ENCODE data around the gene DCDC2C.

Gene DCDC2C

GRCh38 chr2:3706892-3707291 lies 3.5 kb downstream of the DCDC2C start:
- no peaks in the 10 kb centered on the region for H3K36me3 ChIP-seq (ENCODE audit: insufficient read depth)
- no peaks in the 10 kb centered on the region for H3K4me1 ChIP-seq (ENCODE audit: low read depth, poor library complexity, severe bottlenecking)
- no peaks in the 10 kb centered on the region for H3K79me2 ChIP-seq (ENCODE audit: insufficient read depth, low read depth)
- no peaks in the 10 kb centered on the region for H4K20me1 ChIP-seq (ENCODE audit: insufficient read depth)
- no peak overlapping the region for H3K9ac ChIP-seq
- TF ChIP-seq CTCF (conservative IDR thresholded peaks at IDR 0.05; ENCODE audit: low read depth, low read length), result no peak
- no peak overlapping the region for H3K27ac ChIP-seq
- H3K27me3 ChIP-seq (ENCODE audit: insufficient read depth, low read depth), result no peaks in the 10 kb centered on the region
- no peak overlapping the region for H3K4me3 ChIP-seq (IDR thresholded peaks at IDR 0.05; ENCODE audit: insufficient read depth, low read depth, low read length)
- no peak overlapping the region for H2AFZ ChIP-seq (ENCODE audit: low read depth)
- H3K4me2 ChIP-seq, result no peak overlapping the region

- Histone ChIP-seq H2AFZ (ENCODE audit: low read depth) (no peak overlapping the region), H4K20me1 (ENCODE audit: insufficient read depth) (no peaks in the 10 kb centered on the region), H3K27me3 (ENCODE audit: insufficient read depth, low read depth) (no peaks in the 10 kb centered on the region), H3K4me1 (ENCODE audit: low read depth, poor library complexity, severe bottlenecking) (no peaks in the 10 kb centered on the region), H3K9ac (no peak overlapping the region), H3K4me2 (no peak overlapping the region), H3K79me2 (ENCODE audit: insufficient read depth, low read depth) (no peaks in the 10 kb centered on the region), H3K36me3 (ENCODE audit: insufficient read depth) (no peaks in the 10 kb centered on the region), H3K4me3 (IDR thresholded peaks at IDR 0.05; ENCODE audit: insufficient read depth, low read depth, low read length) (no peak overlapping the region), H3K27ac (no peak overlapping the region)
- no peak for TF ChIP-seq CTCF (conservative IDR thresholded peaks at IDR 0.05; ENCODE audit: low read depth, low read length)
These were observed 5.2 kb downstream of the DCDC2C start for GRCh38 chr2:3708576-3708975.

GRCh38 chr2:3709225-3709624 lies 5.8 kb downstream of the DCDC2C start:
- no peak overlapping the region for H2AFZ ChIP-seq (ENCODE audit: low read depth)
- no peak overlapping the region for H3K27ac ChIP-seq
- no peak overlapping the region for H3K4me3 ChIP-seq (IDR thresholded peaks at IDR 0.05; ENCODE audit: insufficient read depth, low read depth, low read length)
- H4K20me1 ChIP-seq (ENCODE audit: insufficient read depth), result no peaks in the 10 kb centered on the region
- H3K36me3 ChIP-seq (ENCODE audit: insufficient read depth), result no peaks in the 10 kb centered on the region
- H3K4me2 ChIP-seq, result no peak overlapping the region
- H3K79me2 ChIP-seq (ENCODE audit: insufficient read depth, low read depth), result no peaks in the 10 kb centered on the region
- H3K4me1 ChIP-seq (ENCODE audit: low read depth, poor library complexity, severe bottlenecking), result no peaks in the 10 kb centered on the region
- no peak overlapping the region for H3K9ac ChIP-seq
- no peak for TF ChIP-seq CTCF (conservative IDR thresholded peaks at IDR 0.05; ENCODE audit: low read depth, low read length)
- H3K27me3 ChIP-seq (ENCODE audit: insufficient read depth, low read depth), result no peaks in the 10 kb centered on the region

GRCh38 chr2:3712424-3712823 lies 9.0 kb downstream of the DCDC2C start:
- no peaks in the 10 kb centered on the region for H3K79me2 ChIP-seq (ENCODE audit: insufficient read depth, low read depth)

More at GRCh38 chr2:3712424-3712823, 9.0 kb downstream of the DCDC2C start:
- Histone ChIP-seq H3K4me1 (ENCODE audit: low read depth, poor library complexity, severe bottlenecking) (no peaks in the 10 kb centered on the region), H3K4me3 (IDR thresholded peaks at IDR 0.05; ENCODE audit: insufficient read depth, low read depth, low read length) (no peak overlapping the region), H2AFZ (ENCODE audit: low read depth) (no peak overlapping the region), H3K27me3 (ENCODE audit: insufficient read depth, low read depth) (no peaks in the 10 kb centered on the region), H3K36me3 (ENCODE audit: insufficient read depth) (no peaks in the 10 kb centered on the region), H3K27ac (no peak overlapping the region), H3K9ac (no peak overlapping the region), H4K20me1 (ENCODE audit: insufficient read depth) (no peaks in the 10 kb centered on the region), H3K4me2 (no peak overlapping the region)
- no peak for TF ChIP-seq CTCF (conservative IDR thresholded peaks at IDR 0.05; ENCODE audit: low read depth, low read length)
